Measurements from ENCODE around the gene TMEM11. TPM values are rescaled to one million over a fixed set of nuclear protein-coding genes. Genes with fewer than 3 reads are reported as not detected.

The TMEM11 gene
- polyA plus RNA-seq, 3 donors, result 25.7 to 68.1 (median 59.5) TPM

GRCh38 chr17:21215935-21216334, 2.0 kb upstream of the TMEM11 start:
- H3K79me2 ChIP-seq (ENCODE audit: insufficient read depth, low read length), result peaks cover 92% of the 10 kb centered on the region
- peaks cover 0 to 1% (median 0%) of the 10 kb centered on the region in 3 donors for H3K27me3 Mint-ChIP-seq (ENCODE audit: low read depth in 3 of 3)
- H3K4me2 ChIP-seq (replicated peaks; ENCODE audit: extremely low read depth, low read length, poor library complexity, severe bottlenecking), result no peak overlapping the region
- peaks cover 7 to 25% of the 10 kb centered on the region in 2 donors for H3K36me3 Mint-ChIP-seq
- peaks cover 30% of the 10 kb centered on the region for H4K20me1 ChIP-seq (ENCODE audit: insufficient read depth, low read length)
- H3K27ac ChIP-seq (ENCODE audit: low read depth in 1 of 2, low read length in 2 of 2), result peak overlapping the region in 1 of 2 donors; percentile 93
- WGBS (ENCODE audit: insufficient coverage), result 68% methylated on average over 4 of the region's 6 CpGs
- H3K4me3 ChIP-seq (replicated peaks in 1 of 3; ENCODE audit: low read depth in 2 of 3, low read length in 3 of 3), result peak overlapping the region in 1 of 3 experiments; percentile 95
- H2AFZ ChIP-seq (ENCODE audit: insufficient read depth, low read depth, low read length, poor library complexity, severe bottlenecking), result no peak overlapping the region
- H3K27ac Mint-ChIP-seq, result peak overlapping the region in 5 of 7 donors; percentile 32 to 97 (median 87)
- intact Hi-C loops (cut with micrococcal nuclease), result loop anchor here in 1 of 2 donors (5.0 kb wide), 1 partner anchor 89 kb away; the partner anchor contains the start of gene DHRS7B
- H3K4me1 ChIP-seq (ENCODE audit: control insufficient read depth in 1 of 2, insufficient read depth in 2 of 2, low read length in 2 of 2), result peaks cover 50 to 70% of the 10 kb centered on the region in 2 donors
- no peak for DNase-seq
- H3K27me3 ChIP-seq (ENCODE audit: control insufficient read depth in 2 of 2, insufficient read depth in 2 of 2, low read length in 2 of 2), result no peaks in the 10 kb centered on the region
- no peak for TF ChIP-seq CTCF (IDR thresholded peaks at IDR 0.05)
- H3K4me1 Mint-ChIP-seq, result peaks cover 71% of the 10 kb centered on the region
- H3K9ac ChIP-seq (ENCODE audit: insufficient read depth, low read length, poor library complexity, severe bottlenecking), result no peak overlapping the region
- peaks cover 0 to 13% of the 10 kb centered on the region in 2 donors for H3K36me3 ChIP-seq (replicated peaks in 1 of 2; ENCODE audit: control insufficient read depth in 1 of 2, insufficient read depth in 2 of 2, low read length in 2 of 2)
- H3K9me3 ChIP-seq (replicated peaks in 1 of 2; ENCODE audit: control insufficient read depth in 1 of 2, insufficient read depth in 1 of 2, low read length in 2 of 2), result no peaks in the 10 kb centered on the region
- H3K4me3 Mint-ChIP-seq, result peak overlapping the region; percentile 35 to 87
- H3K9me3 Mint-ChIP-seq, result peaks cover 0 to 2% (median 0%) of the 10 kb centered on the region in 7 donors

- Histone ChIP-seq H3K27ac (ENCODE audit: low read depth in 1 of 2, low read length in 2 of 2) (peak overlapping the region; percentile 93), H4K20me1 (ENCODE audit: insufficient read depth, low read length) (peaks cover 40% of the 10 kb centered on the region), H3K4me1 (ENCODE audit: control insufficient read depth in 1 of 2, insufficient read depth in 2 of 2, low read length in 2 of 2) (peaks cover 56 to 76% of the 10 kb centered on the region in 2 donors), H3K4me3 (replicated peaks in 1 of 3; ENCODE audit: low read depth in 2 of 3, low read length in 3 of 3) (peak overlapping the region; percentile 81 to 95 (median 93)), H3K4me2 (replicated peaks; ENCODE audit: extremely low read depth, low read length, poor library complexity, severe bottlenecking) (peak overlapping the region; percentile 88), H3K36me3 (replicated peaks in 1 of 2; ENCODE audit: control insufficient read depth in 1 of 2, insufficient read depth in 2 of 2, low read length in 2 of 2) (peaks cover 6 to 13% of the 10 kb centered on the region in 2 donors), H2AFZ (ENCODE audit: insufficient read depth, low read depth, low read length, poor library complexity, severe bottlenecking) (peak overlapping the region; percentile 86), H3K27me3 (ENCODE audit: control insufficient read depth in 2 of 2, insufficient read depth in 2 of 2, low read length in 2 of 2) (no peaks in the 10 kb centered on the region), H3K9me3 (replicated peaks in 1 of 2; ENCODE audit: control insufficient read depth in 1 of 2, insufficient read depth in 1 of 2, low read length in 2 of 2) (no peaks in the 10 kb centered on the region), H3K9ac (ENCODE audit: insufficient read depth, low read length, poor library complexity, severe bottlenecking) (peak overlapping the region; percentile 95), H3K79me2 (ENCODE audit: insufficient read depth, low read length) (peaks cover 92% of the 10 kb centered on the region)
- TF ChIP-seq CTCF (IDR thresholded peaks at IDR 0.05), result no peak
- Mint-ChIP-seq H3K27me3 (ENCODE audit: low read depth in 3 of 3) (no peaks in the 10 kb centered on the region), H3K9me3 (peaks cover 0 to 2% (median 0%) of the 10 kb centered on the region in 7 donors), H3K4me1 (peaks cover 76% of the 10 kb centered on the region), H3K4me3 (peak overlapping the region; percentile 87 to 97), H3K27ac (peak overlapping the region; percentile 87 to 97 (median 90)), H3K36me3 (peaks cover 10 to 22% of the 10 kb centered on the region in 2 donors)
- intact Hi-C loops (cut with micrococcal nuclease), result loop anchor here (5.0 kb wide), 4 partner anchors 37 to 173 kb away; partner anchors contain the start of genes DHRS7B (in 2 of the 2), NATD1 (in 2 of the 2) and USP22 (in 1 of the 2)
- WGBS (ENCODE audit: insufficient coverage), result 2% methylated on average over 22 of the region's 23 CpGs
- peak in 1 of 3 donors; percentile 7 for DNase-seq
Observed at GRCh38 chr17:21214777-21215541, 998 bp upstream of the TMEM11 start.

Measured in CD14-positive monocyte (primary cell).